Frontal cortex (tissue), 4 donors: Measurements from ENCODE around the gene KCTD15. TPM values are rescaled to one million over a fixed set of nuclear protein-coding genes. Genes with fewer than 3 reads are reported as not detected.

Experiments
- DNase-seq, 2 donors: peaks; one replicate each; pipeline ENCODE4 v3.0.0; 2012; ENCODE audit warnings: low spot score in 2 of 2
- FAIRE-seq: peaks from 2 replicates; lab custom pipeline; 2012; peaks lifted over from hg19 to GRCh38; lab: Jason Lieb, UNC
- total RNA-seq: library from RNA; depleted of rRNA; stranded (reverse); fragments of >200 nt; gene quantifications from one replicate; pipeline ENCODE4 v1.2.3, GENCODE V29; 2014
- donor health status: control.
- donor health status: control.
- donor health status: control.

Gene KCTD15
- total RNA-seq, 1 donor from 2014 or later, result 69.7 TPM

DNA sequence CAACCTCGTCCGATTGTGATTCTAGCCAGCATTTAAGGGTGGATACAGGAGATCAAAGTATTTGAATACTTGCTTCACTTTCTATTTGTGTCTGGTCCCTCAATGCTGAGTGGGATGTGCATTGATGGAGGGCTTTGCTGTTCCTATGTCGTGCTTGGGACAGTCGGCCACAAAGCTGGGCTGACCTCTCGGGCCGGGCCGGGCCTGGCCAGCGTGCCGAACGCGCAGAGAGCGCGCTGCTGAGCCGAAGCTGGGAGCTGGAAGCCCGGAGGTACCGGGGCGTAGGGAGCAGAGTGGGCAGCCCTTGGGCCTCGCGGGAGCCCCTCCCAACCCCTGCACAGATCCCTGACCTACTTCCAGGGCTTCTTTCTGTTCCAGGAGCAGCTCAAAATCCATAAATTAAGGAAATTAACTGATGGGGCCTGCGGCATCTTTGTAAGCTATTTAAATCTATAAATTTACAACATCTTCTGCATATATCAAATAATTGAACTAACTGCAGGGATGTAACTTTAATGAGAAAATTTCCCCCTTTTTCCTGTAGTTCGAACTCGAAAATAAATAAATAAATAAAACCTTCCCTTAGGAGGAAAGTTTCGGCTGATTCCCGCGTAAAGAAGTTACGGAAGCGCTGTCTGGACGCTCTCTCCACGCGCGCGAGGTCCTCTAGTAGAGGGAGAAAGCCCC lies 1.8 kb upstream of the KCTD15 start:
- no peak for FAIRE-seq
- no peak for DNase-seq

DNA sequence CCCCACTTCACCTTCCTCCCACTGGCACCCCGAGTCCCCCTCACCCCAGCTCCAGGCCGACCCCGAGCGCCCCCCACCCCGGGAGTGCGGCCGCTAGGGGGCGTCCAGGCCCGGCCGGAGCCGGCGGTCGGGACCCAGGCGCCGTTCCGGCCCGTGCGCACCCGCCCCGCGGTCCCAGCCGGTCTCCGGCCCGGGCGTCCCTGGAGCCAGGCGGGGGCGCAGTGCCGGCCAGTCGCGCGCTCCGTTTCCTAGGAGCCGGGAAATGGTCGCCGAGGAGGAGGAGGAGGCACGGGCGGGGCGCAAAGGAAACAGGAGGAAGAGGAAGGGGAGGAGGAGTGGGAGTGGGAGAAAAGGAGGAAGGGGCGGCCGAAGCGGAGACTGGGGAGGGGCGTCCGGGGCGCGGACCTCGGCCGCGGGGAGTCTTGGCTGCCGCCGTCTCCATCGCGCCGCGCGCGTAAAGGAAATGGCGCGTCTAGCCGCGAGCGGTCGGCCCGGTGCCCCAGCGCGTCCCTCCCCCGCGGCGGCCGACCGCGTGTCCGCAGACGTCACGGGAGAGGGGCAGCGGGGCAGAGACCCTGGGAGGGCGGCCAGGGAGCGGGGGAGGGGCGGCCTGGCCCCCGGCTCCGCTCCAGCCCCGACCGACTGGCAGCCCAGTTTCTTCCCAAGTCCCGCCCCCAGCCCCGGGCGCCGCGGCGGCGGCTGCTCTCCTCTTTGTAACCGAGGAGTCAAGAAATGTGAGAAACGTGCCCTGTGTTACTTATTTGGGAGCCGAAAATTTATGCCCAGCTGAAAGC lies 1.1 kb upstream of the KCTD15 start:
- FAIRE-seq, result no peak
- peak; percentile 81 to 86 for DNase-seq

DNA sequence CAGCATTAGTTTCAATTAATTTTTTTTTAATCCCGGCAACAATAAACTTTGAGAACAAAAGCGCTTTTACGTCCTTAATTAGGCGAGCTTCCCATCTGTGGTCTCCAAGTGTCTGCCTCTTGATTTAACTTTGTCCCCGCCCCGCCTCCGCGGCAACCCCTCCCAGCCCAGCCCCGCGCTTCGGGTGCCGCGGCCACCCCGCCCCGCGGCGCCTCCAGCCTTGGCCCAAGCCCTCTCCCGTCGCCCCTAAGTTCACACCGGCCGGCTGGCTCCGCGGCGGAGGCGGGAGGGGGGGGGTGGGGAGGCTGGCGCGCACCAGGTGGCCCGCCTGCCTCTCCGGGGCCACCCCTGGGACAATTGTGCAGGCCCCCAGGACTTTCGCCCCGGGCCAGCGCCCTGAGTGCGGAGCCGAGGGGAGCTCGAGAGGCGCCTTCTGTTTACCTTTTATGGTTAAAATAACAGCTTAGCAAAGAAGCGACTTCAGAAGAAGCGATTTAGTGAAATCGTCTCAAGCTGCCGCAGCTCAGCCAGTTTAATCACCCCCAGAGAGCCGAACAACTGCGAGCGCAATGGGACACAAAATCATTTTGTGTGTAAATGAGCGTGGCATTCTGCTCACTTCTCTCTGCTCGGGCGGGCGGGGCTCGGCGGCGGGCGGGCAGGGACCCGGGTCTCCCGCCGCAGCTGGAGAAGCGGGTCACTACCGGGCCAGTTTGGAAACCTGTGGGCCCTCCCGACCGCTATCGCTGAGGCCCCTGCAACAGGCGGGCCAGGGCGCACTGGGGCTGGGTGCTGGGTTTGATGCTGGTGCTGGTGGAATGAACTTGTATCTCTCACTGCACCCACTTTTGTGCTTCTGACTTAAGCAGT lies 1.4 kb downstream of the KCTD15 start:
- DNase-seq (peak in 1 of 2 donors; percentile 66), FAIRE-seq (no peak)

DNA sequence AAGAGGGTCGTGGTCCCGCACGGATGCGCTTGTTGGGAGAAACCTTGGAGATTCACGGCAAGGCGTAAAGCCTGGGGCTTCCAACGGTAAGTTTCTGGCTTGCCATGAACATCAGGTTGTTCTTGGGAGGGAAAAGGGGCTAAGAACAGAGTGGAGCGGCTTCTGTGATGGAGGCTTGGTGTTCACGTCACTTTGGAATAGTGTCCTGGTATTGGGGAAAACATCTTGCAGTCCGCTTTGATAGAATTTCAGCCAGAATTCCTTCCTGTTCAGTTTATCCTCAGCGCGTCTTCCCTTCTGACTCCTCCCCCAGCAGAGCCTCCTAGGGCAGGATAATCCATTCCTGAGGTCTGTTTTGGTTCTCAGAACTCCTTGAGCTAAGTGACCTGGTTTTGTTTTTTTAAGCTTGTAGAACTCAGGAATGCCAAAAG lies 2.0 kb downstream of the KCTD15 start:
- no peak for FAIRE-seq
- DNase-seq, result no peak

DNA sequence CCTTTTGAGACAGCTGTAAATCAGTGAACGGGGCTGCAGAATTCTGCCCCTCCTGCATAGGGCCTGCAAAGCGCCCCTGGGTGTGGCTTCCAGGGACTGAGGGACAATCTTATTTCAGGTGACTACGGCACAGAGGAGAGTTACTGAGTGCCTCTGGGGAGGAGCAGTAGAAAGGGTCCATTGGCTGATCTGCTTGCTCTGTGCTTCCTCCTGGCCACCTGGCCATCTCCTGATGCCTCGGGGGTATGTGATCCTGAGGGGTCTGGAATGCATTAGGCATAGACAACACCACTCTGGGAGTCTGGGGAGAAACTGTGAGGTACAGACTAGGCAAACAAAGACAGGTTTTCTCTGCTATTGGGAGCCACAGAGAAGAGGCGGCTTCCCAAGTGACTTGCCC lies 2.8 kb downstream of the KCTD15 start:
- FAIRE-seq (no peak), DNase-seq (no peak)

DNA sequence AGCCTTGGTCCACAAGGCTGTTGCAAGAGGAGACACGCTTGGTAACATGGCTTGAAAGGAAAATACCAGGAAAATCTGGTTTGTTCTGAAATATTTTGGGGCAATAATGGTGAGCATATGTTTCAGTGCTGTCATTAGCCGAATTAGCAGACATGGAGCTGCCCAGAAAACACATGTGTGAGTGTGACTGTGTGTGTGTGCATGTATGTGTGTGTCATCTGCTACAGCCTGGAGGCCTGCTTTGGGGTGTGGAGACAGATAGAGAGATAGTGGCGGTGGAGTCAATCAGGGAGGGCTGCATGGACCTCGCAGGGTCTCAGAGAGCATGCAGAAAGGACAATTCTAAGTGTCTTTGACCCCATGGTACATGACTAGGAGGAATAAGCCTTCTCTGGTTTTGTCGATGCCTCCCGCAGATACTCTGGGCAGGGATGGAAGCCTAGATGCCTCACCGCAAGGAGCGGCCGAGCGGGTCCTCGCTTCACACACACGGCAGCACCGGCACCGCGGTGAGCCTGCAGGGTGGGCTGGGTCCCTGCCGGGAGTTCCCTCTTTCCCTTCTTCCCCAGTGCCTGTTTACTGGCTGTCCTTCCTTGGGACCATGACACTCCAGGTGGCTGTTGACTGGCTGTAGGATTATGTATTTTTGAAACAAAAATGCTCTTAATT lies 3.5 kb downstream of the KCTD15 start:
- FAIRE-seq, result no peak
- DNase-seq, result no peak

DNA sequence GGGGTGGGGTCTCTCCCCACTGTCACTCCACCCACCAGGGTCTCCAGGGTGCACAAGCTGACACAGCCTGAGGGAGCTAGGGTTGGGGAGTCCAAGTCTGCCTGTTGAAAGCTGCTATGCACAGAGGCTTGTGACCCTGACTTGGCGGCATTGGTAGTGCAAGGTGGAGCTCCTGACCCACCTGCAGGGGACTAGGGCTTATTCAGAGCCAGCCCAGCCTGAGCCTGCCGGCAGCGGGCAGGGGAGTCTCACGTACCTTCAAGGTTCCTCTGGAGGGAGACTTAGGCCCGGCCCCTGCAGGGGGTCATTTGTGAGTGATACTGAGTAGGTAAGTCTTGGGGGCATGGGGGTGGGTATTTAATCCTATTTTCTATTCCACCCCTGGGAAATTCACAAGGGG lies 4.7 kb downstream of the KCTD15 start:
- FAIRE-seq (no peak), DNase-seq (no peak)

DNA sequence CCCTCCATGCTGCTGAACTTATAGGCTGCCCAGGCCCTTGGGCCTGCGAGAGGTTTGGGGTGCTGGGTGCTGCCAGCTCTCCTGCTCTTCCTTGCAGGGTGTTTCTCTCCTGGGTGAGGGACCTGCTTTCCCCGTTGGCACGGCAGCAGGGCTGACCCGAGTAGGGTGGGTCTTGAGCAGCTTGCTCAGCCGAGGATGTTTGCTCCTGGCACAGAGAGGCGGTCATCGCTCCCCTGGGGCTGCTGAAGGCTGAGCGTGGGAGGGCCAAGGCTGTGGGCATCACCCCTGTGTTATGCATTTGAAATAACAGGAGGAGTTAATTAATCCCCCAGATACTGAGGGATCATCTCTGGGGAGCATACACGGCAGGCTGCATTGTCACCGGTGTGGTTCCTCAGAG lies 5.3 kb downstream of the KCTD15 start:
- no peak for FAIRE-seq
- no peak for DNase-seq

DNA sequence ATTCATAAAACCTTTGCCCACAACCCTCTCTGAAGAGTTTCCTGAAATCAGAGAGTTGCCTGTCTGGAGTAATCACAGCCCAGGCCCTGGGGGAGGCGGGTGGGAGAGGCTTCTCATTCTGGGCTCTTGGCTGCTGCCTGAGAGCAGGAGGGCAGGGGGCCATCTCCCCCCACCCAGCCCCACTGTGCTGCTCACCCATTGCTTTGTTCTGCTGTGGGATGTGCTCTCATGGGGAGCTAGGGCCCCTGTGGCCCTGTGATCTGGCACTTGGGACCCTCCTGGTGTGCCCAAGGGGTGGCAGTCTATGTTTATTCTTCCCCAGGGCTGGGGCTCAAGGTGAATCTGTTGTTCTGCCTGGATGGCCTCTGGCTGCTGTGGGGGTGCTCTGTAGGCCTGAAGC lies 6.1 kb downstream of the KCTD15 start:
- DNase-seq (no peak), FAIRE-seq (no peak)

DNA sequence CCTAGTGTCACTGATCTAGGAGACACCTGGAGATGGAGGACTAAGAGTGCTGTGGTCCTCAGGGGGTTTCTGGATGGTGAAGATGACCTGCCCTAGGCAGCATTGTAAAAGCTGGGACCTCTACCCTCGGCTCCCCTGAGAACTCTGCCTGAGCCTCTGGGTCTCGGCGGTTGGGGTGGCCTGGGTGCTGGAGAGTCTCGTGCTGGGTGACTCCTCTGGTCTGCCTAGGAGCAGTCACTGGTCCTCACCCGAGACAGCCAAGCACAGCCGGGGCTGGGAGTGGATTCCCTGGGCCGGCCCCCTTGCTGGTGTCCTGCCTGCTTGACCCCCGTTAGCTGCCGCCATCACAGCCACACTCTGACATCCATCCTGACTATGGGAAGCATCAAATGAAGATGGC lies 6.7 kb downstream of the KCTD15 start:
- FAIRE-seq (no peak), DNase-seq (no peak)

DNA sequence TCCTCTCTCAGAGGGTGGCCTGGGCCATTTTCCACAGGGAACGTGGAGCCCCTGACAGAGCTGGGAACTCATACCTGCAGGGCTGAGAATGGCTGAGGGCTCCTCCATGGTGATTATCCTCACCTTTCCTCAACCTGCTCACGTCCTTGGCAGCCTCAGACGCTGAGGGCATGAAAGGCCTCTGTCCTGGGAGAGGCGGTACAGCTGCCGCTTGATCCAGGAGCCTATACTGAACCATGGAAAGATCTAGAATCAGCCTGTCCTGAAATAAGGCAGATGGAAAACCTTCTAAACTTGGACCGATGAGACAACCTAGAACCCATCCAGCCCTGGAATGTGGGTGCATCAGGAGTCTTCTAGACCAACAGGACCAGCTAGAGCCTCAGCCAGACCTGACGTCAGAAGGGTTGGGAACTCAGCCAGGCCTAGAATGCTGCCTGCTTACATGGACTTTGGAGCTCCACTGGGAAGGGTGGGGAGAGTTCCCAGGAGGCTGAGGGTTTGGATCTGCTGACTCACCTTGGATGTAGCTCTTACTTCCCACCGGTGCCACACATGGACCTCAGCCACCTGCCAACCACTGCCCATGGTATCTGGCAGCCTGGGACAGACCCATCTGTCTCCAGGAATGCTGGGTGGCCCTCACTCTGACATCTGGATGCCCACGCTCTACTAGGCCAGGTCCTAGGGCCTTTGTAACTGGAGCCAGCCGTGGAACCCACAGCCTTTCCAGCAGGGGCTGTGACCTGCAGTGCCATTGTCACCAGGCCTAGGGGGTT lies 7.5 kb downstream of the KCTD15 start:
- FAIRE-seq, result no peak
- DNase-seq, result peak in 1 of 2 donors; percentile 61

DNA sequence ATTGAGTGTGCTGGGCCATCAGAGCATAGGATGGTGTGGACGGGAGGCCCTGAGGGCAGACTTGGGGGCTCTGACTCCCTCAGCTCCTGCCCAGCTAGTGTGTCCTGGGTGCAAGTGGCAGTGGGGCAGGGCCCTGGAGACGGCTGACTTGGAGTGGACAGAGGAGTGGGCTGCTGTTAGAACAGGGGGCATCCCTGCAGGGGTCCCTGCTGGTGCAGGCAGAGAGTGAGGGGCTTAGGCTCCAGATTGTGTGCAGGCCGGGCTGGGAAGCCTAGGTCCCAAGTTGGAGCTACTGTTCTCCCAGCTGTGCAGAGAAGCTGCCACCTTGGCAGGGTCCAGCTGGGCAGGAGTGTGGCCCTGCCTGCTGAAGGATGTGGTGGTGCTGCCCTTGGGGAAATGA lies 8.6 kb downstream of the KCTD15 start:
- DNase-seq (no peak), FAIRE-seq (no peak)

DNA sequence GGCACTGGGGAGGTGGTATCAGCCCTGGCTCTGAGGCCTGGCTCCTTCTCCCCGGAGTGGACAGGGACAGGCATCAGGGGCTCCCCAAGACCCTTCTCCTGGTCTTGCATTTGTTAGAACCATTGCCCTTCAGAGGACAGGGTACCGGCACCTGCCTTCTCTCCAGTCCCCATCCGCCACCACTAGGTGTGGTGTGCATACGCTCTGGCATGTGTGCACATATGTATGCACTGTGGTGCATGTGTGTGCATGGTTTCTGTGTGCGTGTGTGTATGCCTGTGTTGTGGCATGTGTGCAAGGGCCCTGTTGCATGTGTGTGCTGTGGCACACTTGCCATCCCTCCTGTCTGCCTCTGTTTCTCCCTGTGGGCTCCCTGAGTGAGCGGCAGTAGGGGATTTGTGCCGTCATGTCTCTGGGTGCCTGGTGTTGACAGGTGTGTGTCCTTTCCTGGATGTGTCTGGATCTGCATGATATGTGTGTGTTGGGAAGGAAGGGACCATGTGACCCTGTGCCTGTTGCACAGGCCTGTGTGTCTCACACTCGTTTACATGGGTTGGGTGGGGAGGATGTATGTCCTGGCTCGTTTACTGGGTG lies 9.3 kb downstream of the KCTD15 start:
- DNase-seq, result no peak
- no peak for FAIRE-seq

DNA sequence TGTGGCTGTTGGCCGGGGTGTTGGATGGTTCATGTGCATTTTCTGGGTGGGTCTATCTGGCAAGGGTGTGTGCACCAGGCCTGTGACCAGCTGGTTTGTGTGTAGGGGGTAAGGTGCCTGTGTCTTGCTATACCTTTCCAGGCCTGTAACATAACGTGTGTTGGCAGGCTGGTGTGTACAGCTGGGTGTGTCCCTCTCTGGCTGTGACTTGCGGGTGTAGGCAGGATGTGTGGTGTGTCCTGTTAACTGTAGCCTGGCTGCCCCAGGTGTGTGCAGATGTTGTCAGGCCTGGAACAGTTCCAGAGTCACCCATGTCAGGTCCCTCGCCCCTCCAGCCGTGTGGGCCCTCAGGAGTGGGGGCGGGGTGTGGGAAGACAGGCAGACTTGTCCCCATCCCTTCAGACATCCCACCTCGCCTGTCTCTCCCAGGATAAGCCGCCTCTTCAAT lies 9.8 kb downstream of the KCTD15 start:
- DNase-seq (no peak), FAIRE-seq (no peak)

DNA sequence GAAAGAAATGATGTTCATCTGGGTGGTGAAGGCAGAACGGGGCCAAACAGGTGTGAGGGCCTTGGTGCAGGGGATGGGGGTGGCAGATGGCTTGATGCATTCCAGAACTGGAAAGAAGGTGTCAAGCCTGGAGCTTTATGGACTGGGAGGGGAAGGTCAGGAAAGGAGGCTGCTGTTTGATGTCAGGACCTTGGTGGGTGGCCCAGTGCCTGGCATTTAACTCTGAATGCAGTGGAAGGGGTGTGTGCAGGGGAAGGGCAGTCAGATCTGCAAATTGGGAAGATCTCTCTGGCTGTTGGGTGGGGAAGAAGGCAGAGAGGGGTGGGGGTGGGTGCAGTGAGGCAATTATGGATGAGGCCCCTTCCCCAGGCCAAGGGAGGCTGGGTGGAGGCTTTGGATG lies 11.7 kb downstream of the KCTD15 start:
- no peak for DNase-seq

DNA sequence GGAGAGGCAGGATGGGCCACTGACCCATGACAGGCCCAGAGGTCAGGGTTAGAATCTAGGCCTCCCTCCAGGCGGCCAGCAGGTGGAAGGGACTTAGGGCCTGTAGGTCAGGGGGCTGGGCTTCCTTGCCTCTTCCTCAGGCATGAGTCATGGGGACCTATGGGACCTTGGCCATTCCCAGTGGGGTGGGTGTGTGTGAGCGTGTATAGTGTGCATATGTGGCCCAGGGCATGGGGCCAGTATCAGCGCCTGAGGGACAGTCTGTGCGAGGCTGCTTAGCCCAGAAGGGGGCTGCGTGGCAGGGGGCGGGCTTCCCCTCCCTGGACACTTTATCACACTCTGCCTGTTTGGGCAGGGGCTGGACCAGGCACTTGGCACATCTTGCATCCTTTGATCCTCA lies 13.3 kb downstream of the KCTD15 start:
- no peak for FAIRE-seq
- DNase-seq, result no peak

More for the DNA sequence above, 11.7 kb downstream of the KCTD15 start:
- no peak for FAIRE-seq

DNA sequence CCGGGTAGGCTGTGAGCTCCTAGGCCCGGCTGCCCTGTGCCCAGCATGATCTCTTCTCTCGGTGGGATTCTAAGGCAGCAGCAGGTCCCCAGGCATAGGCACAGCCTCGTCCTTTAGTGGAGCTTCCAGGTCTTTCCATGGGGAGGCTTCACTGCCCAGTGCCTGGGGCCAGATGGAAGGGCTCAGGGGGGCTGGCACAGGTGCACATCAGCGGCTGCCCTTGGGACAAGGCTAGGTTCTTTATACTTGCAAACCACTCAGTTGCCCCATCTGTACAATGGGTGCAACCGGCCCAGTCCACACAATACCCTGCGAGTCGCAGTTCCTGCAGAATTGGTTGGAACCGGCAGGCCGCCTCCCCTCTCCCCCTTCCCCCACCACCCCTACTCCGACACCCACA lies 14.2 kb downstream of the KCTD15 start:
- FAIRE-seq (no peak), DNase-seq (no peak)

DNA sequence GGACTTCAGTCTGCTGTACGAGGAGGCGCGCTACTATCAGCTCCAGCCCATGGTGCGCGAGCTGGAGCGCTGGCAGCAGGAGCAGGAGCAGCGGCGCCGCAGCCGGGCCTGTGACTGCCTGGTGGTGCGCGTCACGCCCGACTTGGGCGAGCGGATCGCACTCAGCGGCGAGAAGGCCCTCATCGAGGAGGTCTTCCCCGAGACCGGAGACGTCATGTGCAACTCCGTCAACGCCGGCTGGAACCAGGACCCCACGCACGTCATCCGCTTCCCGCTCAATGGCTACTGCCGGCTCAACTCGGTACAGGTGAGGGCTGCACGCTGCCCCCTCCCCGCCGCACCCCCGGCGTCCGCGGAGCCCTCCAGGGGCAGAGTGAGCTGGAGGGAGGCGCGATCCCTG lies 14.6 kb downstream of the KCTD15 start:
- FAIRE-seq, result no peak
- DNase-seq, result no peak
